A673 (cell line): ENCODE results near the gene ITPR3.

Experiments
- CTCF ChIP-seq: fragments of 300-800, 200-600 bp; sonication (generic); conservative IDR thresholded peaks from 2 replicates; pipeline ENCODE4 v1.5.1; 2017; ENCODE audit warnings: low read depth, mild to moderate bottlenecking, antibody characterized with exemption, low read length, moderate library complexity, mixed read lengths
- EZH2 ChIP-seq: fragments of 200-600 bp; sonication (generic); IDR thresholded peaks from 2 replicates; pipeline ENCODE4 v1.6.1; 2017; ENCODE audit warnings: borderline replicate concordance, low read depth, mild to moderate bottlenecking, mixed read lengths, antibody characterized with exemption, low read length; ENCODE audit not compliant: poor library complexity, severe bottlenecking

GRCh38 chr6:33671744-33672072 is 50.6 kb downstream of the ITPR3 start:
- no peak for TF ChIP-seq EZH2
- TF ChIP-seq CTCF: no peak
